GM18511 (cell line): ENCODE data around the gene NINJ2.

Experiments
- ATAC-seq: cut with Tn5 transposase; IDR thresholded peaks from one replicate; pipeline ENCODE4 v1.9.1; 2021; ENCODE audit warnings: mild to moderate bottlenecking, moderate library complexity; ENCODE audit not compliant: unreplicated experiment

NINJ2 gene

DNA sequence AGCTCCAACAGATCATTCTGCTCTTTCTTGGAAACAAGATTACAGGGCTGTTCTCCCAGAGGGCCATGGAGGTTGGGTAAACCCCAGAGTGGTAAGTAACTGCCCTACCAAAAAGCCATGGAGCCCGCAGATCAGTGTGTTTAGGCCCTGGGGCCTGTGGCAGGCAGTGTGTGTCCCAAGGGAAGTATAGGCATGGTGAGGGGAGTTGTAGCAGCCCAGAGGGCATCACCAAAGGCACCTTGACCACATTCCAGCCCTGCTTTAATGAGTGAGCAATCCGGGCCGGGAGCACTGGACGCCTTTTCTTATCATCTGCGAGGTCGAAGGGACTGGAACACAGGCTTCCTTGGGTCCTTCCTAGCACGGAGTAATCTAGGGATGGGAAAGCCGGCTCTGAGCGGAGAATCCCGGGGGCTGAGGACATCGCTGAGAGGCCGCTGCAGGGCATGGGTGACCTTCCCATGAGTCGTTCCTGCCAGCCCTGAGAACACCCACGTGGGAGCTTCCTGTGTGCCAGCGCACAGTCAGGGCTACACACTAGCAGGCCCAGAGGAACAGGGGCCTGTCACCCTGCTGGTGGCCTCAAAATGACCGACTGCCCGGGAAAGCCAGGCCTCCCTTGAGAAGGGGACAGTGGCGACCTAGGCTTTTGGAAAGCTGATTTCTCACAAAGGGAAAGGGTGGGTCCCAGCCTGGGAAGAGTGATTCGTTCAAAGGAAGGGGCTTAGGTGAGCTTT, 91.3 kb downstream of the NINJ2 start:
- no peak for ATAC-seq

DNA sequence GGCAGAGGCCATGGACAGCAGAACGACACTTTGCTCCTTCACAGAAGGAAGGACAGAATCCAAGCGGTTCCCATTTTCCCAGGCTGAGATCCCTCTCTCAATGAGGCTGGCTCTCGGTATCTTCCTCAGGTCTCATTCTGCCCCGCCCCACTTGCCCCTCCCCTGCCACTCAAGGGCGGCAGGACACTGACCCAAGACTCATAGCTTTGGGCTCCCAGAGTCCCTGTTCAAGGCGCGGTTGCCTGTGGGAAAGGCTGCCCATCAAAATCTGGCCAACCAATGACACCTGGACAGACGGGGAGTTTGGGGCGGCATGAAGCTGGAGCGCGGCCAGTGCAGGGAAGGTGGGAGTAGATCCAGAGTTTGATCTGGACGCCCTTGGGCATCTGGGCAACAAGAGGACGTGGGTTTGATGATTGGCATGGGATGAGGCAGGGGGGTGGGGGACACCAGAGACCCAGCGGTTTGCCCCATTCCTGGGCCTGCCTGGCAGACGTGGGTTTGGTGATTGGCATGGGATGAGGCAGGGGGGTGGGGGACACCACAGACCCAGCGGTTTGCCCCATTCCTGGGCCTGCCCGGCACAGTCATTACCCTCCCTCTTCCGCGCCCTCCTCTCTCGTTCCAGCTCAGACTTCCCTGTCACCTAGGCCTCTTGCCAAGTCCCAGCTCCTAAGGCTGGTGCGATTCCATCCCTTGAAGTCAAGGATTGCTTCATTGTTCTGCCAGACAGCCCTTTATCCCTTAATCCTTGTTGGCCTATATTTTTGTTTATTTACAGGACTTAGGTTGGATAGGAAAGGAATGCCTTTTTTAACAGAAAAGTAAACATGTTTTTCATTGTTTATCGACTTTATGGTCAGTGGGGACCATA, 92.1 kb downstream of the NINJ2 start:
- no peak for ATAC-seq

- no peak for ATAC-seq
These were observed 92.8 kb downstream of the NINJ2 start for GRCh38 chr12:570435-570920.

DNA sequence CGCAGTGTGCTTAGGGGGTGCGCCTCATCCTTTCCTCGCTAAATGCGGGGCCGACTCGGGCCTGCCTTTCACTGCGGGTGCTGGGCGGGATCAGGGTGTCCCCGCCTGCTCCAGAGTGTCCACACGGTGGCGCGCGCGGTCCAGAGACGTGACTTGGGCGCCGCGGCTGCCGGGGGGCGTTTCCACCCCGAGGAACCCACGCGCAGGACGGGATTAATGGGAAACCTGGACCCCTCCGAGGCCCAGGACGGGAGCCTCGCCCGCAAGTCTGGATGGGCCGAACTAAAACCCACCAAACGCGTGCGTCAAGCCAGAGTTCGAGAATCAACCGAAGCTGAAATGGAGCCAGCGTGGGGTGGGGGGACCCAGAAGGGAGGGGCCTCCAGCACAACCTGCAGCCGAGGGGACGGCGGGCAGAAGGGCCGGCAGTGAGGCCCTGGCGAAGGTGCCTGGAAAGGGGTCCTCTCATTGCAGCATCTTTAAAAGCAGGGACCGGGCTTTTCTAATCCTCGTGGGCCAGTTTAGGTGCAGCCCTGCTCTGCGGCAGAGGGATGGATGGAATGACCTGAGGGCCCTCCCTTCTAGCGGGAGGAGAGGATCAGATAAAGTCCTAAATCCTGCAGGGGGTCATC, 93.3 kb downstream of the NINJ2 start:
- ATAC-seq = peak; percentile 59

- no peak for ATAC-seq
These were observed 94.1 kb downstream of the NINJ2 start for GRCh38 chr12:569091-569676.

DNA sequence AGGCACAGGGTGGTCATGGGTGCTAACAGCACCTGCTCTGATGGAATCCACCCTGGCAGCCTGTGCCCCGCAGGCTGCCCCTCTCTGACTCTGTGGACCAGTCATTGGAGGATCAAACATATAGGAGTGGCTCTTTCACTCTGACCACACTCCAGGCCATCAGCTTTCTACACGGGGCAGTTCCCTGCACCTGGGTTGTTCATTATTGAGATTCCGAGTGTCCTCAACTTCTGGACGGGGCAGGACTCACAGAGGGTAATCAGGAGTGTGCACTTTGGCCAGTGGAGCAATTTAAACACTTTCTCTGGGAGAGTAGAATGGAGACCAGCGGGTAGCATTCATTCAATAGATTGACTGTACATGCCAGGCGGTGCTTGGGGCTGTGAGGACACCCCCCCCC, 94.8 kb downstream of the NINJ2 start:
- ATAC-seq = no peak

DNA sequence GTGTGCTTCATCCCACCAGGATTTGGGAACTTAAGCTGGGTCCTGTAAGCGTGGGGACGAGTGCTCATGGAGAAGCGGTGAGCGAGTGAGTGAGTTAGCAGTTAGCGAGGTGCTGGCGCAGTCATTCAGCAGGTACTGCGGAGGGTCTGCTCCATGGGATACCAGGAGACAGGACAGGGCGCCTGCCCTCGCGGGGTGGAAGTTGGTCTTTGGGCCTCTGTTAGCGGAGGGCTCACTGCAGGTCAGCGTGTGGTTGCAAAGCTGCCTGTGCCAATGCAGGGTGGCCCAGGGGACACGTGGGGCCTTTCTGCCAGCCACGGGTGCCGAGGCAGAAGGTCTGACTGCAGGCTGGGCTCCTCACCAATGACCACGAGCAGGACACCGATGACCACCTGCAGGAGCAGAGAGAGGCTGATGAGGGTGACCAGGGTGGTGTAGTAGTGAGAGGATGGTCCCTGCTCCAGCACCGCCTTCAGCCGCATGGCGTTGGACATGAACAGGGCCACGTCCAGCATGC, 97.6 kb downstream of the NINJ2 start:
- ATAC-seq = no peak

GRCh38 chr12:565161-565560, 98.1 kb downstream of the NINJ2 start:
- ATAC-seq = no peak

GRCh38 chr12:563787-564298, 99.4 kb downstream of the NINJ2 start:
- no peak for ATAC-seq

DNA sequence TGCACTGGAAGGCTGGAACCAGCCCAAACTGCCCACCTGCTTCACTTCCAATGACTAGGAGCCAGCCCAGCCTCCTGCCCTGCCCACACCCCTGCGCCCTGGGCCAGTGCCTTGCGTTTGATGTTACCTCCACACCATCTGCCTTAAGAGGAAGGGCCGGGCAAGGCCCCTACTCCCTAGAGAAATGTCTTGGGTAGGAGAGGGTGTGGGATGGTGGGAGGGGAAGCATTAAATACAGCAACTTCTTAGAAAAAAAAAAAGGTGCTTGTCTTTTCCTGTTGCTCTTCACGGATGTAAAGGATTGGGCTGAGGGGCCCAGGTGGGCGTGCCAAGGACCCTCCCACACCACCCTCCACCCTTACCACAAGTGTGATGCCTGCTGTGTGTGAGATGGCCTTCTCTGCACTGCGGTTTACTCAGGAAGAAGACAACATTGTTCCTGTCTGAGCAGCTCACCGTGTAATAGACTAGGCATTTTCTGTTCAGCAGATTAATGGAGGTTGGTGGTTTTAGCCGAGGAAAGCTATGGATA, 99.9 kb downstream of the NINJ2 start:
- ATAC-seq = no peak

- ATAC-seq = no peak
These were observed 100.6 kb downstream of the NINJ2 start for GRCh38 chr12:562634-563033.

- ATAC-seq = no peak
These were observed 101.2 kb downstream of the NINJ2 start for GRCh38 chr12:561908-562593.

GRCh38 chr12:561391-561705, 101.9 kb downstream of the NINJ2 start:
- no peak for ATAC-seq

DNA sequence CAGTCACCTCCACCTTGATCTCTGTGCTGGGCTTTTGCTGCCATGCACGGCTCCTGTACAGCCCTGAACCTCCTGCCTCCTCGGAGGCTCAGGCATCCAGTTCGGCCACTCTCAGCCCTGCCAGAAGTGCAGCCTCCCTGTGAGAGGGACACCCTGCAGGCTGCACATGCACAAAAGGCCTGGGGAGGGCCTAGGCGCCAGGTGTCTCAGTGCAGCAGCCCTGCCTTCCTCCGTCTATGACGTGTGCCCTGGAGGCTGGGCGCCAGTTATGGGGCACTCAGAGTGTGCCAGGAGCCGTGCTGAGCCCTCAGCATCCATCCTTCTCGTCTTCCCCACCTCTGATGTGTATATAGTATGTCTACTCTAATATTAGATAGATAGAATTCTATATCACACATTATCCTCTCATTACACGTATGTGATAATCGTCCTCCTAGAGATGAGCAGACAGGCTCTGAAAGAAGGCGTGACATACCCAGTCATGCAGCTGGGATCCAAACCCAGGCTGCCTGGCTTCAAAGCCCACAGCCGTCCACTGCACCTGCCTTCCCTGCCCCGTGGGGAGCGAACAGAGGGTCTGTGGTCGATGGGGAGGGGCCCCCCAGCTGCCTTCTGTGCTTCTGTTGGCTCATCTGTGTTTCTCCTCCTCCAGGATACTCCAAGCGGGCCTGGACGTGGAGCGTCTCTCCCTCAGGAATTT, 102.4 kb downstream of the NINJ2 start:
- no peak for ATAC-seq

DNA sequence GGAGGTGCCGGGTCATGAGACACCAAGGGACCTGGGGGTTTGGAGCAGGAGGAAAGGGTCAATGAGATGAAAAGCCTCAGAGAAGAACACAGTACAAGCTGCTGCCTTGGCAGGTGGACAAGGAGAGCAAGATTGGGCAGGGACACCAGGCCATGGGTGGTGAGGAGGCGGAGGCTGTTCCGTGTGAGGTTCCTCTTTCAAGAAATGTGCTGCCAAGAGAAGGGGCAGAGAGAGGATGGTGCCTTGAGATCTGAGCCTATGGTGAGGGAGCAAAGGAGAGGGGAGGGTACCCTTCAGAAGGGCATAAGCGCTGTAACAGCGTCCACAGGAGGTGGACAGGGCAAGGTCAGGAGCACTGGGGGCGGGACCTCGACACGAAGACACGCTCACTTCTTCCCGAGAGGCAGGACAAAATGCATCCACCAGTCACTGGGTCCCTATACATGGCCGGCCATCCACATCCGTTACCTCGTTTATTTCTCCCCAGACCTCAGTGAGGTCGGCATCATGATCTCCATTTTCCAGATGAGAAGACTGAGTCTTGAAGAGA, 103.3 kb downstream of the NINJ2 start:
- no peak for ATAC-seq

DNA sequence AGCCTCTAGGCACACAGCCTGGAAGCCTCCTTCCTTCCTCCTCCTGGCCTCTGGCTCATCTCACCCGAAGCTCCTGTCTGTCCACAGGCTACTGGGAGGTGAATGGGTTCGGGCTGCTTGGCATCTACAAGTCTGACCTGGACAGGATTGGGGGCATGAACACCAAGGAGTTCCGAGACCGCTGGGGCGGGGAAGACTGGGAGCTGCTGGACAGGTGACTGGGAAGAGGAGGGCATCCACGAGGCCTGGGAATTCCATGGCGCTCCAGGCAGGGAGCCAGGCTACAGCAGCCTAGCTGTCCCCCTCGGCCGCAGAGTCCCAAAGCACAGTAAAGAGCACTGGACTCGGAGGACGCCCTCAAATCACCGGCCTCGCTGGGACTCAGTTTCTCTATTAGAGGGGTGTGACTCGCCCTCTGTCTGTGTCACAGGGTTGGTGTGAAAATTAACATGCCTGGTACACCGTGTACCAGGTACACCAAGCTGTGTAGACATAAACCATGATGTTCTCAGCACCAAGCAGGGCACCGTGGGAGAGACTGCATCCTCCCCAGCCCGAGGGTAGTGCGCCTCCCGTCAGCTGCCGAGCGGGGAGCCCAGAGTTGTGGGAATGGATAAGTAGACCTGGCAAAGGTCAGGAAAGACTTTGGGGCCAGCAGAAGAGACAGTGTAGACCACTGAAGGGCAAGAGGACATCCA, 103.9 kb downstream of the NINJ2 start:
- ATAC-seq = no peak

GRCh38 chr12:558580-558979, 104.7 kb downstream of the NINJ2 start:
- no peak for ATAC-seq

GRCh38 chr12:556498-556897, 106.7 kb downstream of the NINJ2 start:
- no peak for ATAC-seq

DNA sequence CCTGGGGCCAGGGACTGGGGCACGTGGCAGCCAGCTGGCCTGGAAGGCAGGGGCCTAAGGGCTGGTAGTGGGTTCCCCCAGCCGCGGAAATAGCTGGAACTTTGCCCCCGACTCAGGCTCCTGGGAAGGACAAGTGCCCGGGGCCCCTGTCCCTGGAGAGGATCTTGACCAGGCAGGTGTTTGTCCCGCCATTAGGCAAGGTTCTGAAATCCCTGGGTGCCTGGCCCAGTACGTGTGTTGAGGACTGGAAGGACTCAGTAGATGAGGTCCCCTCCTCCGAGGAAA, 109.3 kb downstream of the NINJ2 start:
- peak; percentile 8 for ATAC-seq
